WTC11 (cell line): ENCODE measurements around the gene TNFSF4.

Experiments
- ARID4B ChIP-seq: sonication (generic); formaldehyde crosslinking; IDR thresholded peaks from 2 replicates; pipeline ENCODE4 v1.8.0; 2023; ENCODE audit warnings: missing genetic modification reagents, mild to moderate bottlenecking, borderline replicate concordance
- ATF2 ChIP-seq: sonication (generic); formaldehyde crosslinking; IDR thresholded peaks from 2 replicates; pipeline ENCODE4 v1.8.1; 2022; ENCODE audit warnings: low read depth, missing genetic modification reagents, borderline replicate concordance
- CTCF ChIP-seq: fragments of 200-600 bp; IDR thresholded peaks from 2 replicates; pipeline ENCODE4 v1.8.0; 2022; ENCODE audit warnings: antibody characterized with exemption
- FOXK1 ChIP-seq: sonication (generic); formaldehyde crosslinking; IDR thresholded peaks from 2 replicates; pipeline ENCODE4 v1.8.0; 2022; ENCODE audit warnings: mild to moderate bottlenecking, moderate library complexity, missing genetic modification reagents
- HMGXB4 ChIP-seq: sonication (generic); formaldehyde crosslinking; IDR thresholded peaks from 2 replicates; pipeline ENCODE4 v1.8.1; 2023; ENCODE audit warnings: mild to moderate bottlenecking, moderate library complexity, missing genetic modification reagents
- NR1H2 ChIP-seq: sonication (generic); formaldehyde crosslinking; IDR thresholded peaks from 2 replicates; pipeline ENCODE4 v1.9.0; 2021; ENCODE audit warnings: mild to moderate bottlenecking, moderate library complexity, missing genetic modification reagents
- NR2C2 ChIP-seq: sonication (generic); formaldehyde crosslinking; IDR thresholded peaks from 2 replicates; pipeline ENCODE4 v1.8.0; 2022; ENCODE audit warnings: mild to moderate bottlenecking, missing genetic modification reagents
- PRDM15 ChIP-seq: sonication (generic); formaldehyde crosslinking; IDR thresholded peaks from 2 replicates; pipeline ENCODE4 v1.8.0; 2022; ENCODE audit warnings: missing genetic modification reagents
- USF1 ChIP-seq: sonication (generic); formaldehyde crosslinking; IDR thresholded peaks from 2 replicates; pipeline ENCODE4 v1.8.0; 2022; ENCODE audit warnings: mild to moderate bottlenecking, missing genetic modification reagents
- ZNF232 ChIP-seq: sonication (generic); formaldehyde crosslinking; IDR thresholded peaks from 2 replicates; pipeline ENCODE4 v1.8.0; 2022; ENCODE audit warnings: mild to moderate bottlenecking, missing genetic modification reagents

GRCh38 chr1:173187671-173188237, 19.4 kb downstream of the TNFSF4 start:
- no peak for TF ChIP-seq CTCF
- TF ChIP-seq ARID4B (CRISPR knock-in tag): no peak
- no peak for TF ChIP-seq FOXK1 (CRISPR knock-in tag)
- no peak for TF ChIP-seq USF1 (CRISPR knock-in tag)
- TF ChIP-seq NR2C2 (CRISPR knock-in tag): no peak
- no peak for TF ChIP-seq ZNF232 (CRISPR knock-in tag)
- no peak for TF ChIP-seq ATF2 (CRISPR knock-in tag)
- no peak for TF ChIP-seq HMGXB4 (CRISPR knock-in tag)
- TF ChIP-seq PRDM15 (CRISPR knock-in tag): no peak
- no peak for TF ChIP-seq NR1H2 (CRISPR knock-in tag)
